Cardiac muscle cell (in vitro differentiated cells and primary cell): ENCODE measurements around the gene CDH23. TPM values are rescaled to one million over a fixed set of nuclear protein-coding genes. Genes with fewer than 3 reads are reported as not detected.

Experiments used
- DNase-seq, 2 donors: peaks; one replicate each; pipeline versions ENCODE4 v3.0.0 to v3.0.0-alpha.2; 2010 to 2017; ENCODE audit warnings: low read depth in 1 of 2, low spot score in 1 of 2
- H3K27ac ChIP-seq: fragments of 200-600 bp; sonication (generic); 2 replicates; pipeline ENCODE4 v1.5.1; 2016
- H3K27me3 ChIP-seq: fragments of 200-600 bp; sonication (generic); 2 replicates; pipeline ENCODE4 v1.6.0; 2016; ENCODE audit warnings: control low read depth
- H3K36me3 ChIP-seq: fragments of 200-600 bp; sonication (generic); 2 replicates; pipeline ENCODE4 v1.5.1; 2016; ENCODE audit warnings: control low read depth
- H3K4me1 ChIP-seq: fragments of 200-600 bp; sonication (generic); 2 replicates; pipeline ENCODE4 v1.8.1; 2017; ENCODE audit warnings: low read depth, mild to moderate bottlenecking, mixed run types
- H3K4me3 ChIP-seq: fragments of 200-600 bp; sonication (generic); 2 replicates; pipeline ENCODE4 v1.5.1; 2016; ENCODE audit warnings: mild to moderate bottlenecking
- H3K9me3 ChIP-seq: fragments of 200-600 bp; sonication (generic); 2 replicates; pipeline ENCODE4 v1.5.1; 2017; ENCODE audit warnings: low read depth, mild to moderate bottlenecking, control low read depth
- CTCF ChIP-seq: IDR thresholded peaks from 2 replicates; pipeline ENCODE4 v1.5.1; 2012; ENCODE audit warnings: low read depth, mild to moderate bottlenecking, low read length
- polyA plus RNA-seq: library from polyadenylated mRNA; unstranded; fragments of >200 nt; fragmentation: Nextera tagmentation; extraction: Ambion mirVana; gene quantifications from 2 replicates; pipeline ENCODE4 v1.2.1, GENCODE V29; 2016
- total RNA-seq: library from RNA; depleted of rRNA; stranded (reverse); fragments of >200 nt; gene quantifications from 2 replicates; pipeline ENCODE4 v1.2.3, GENCODE V29; 2016

The CDH23 gene
- total and polyA plus RNA-seq, 2 experiments from 2014 or later, result 0.05 to 0.51 TPM

DNA sequence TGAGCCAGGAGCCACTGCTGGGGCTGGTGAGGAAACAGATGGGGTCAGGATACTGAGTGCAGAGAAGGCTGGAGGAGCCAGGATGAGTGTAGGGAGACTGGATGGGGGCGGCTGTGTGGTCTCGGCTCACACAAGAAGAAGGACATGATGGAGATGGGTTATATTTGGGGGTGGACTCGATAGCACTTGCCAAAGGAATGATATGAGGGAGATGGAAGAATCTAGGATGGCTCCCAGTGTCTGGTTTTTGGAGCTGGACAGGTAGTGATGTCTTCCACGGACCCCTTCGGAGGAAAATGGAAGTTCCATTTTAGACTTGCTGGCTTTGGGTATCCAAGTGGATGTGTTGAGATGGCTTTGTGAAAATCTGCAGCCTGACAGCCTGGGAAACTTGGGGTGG, 83.9 kb downstream of the CDH23 start:
- DNase-seq, result no peak
- Histone ChIP-seq H3K9me3 (no peaks in the 10 kb centered on the region), H3K36me3 (no peaks in the 10 kb centered on the region), H3K4me3 (no peak overlapping the region), H3K27ac (no peak overlapping the region), H3K4me1 (no peaks in the 10 kb centered on the region), H3K27me3 (no peaks in the 10 kb centered on the region)
- TF ChIP-seq CTCF, result no peak

GRCh38 chr10:71481746-71482410, 85.2 kb downstream of the CDH23 start:
- no peak overlapping the region for H3K4me3 ChIP-seq
- no peaks in the 10 kb centered on the region for H3K36me3 ChIP-seq
- no peak for DNase-seq
- H3K9me3 ChIP-seq, result no peaks in the 10 kb centered on the region
- TF ChIP-seq CTCF, result no peak
- H3K27ac ChIP-seq, result no peak overlapping the region
- H3K4me1 ChIP-seq, result no peaks in the 10 kb centered on the region
- no peaks in the 10 kb centered on the region for H3K27me3 ChIP-seq

DNA sequence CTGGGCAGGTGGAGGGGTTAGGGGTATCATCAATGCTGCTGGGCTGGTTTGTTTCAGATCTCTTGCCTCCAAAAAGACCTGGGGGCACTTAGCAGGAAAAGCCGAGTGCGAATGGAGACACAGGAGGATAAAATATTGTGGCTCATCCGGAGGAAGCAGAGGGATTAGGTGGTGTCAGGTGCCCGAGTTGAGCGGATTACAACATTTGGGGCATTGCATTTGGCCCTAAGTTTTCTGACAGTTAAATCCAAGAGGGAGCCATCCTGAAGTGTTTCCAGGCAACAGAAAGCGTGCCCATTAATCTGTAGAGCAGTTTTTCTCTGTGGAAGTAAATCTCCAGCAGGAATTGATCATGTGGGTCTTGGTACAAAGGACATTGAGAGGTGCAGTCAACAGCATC, 85.9 kb downstream of the CDH23 start:
- no peaks in the 10 kb centered on the region for H3K9me3 ChIP-seq
- H3K4me3 ChIP-seq, result no peak overlapping the region
- TF ChIP-seq CTCF, result no peak
- no peaks in the 10 kb centered on the region for H3K27me3 ChIP-seq
- H3K4me1 ChIP-seq, result no peaks in the 10 kb centered on the region
- no peak for DNase-seq
- no peak overlapping the region for H3K27ac ChIP-seq
- no peaks in the 10 kb centered on the region for H3K36me3 ChIP-seq

DNA sequence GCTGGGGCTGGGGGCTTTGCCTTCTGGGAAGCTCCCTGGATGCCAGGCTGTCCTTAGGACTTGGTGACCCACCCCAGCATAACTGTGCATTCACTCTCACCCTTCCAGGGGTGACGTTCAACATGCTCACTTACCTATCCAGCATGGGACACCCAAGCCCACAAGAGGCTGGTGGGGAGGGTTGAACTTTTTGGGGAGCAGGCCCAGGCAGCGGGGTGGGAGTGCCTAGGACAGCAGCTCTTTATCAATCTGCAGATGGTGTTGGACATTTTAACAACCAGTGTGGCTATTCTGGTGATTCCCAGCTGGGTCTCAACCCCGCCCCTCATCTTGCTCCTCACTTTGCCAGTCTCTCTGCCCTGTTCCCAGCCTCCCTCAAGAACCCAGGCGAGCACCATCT, 86.4 kb downstream of the CDH23 start:
- no peak overlapping the region for H3K4me3 ChIP-seq
- no peak for DNase-seq
- H3K27me3 ChIP-seq, result no peaks in the 10 kb centered on the region
- no peak for TF ChIP-seq CTCF
- H3K27ac ChIP-seq, result no peak overlapping the region
- no peaks in the 10 kb centered on the region for H3K36me3 ChIP-seq
- H3K9me3 ChIP-seq, result no peaks in the 10 kb centered on the region
- H3K4me1 ChIP-seq, result no peaks in the 10 kb centered on the region

- Histone ChIP-seq H3K27ac (no peak overlapping the region), H3K9me3 (peaks cover 3% of the 10 kb centered on the region), H3K36me3 (no peaks in the 10 kb centered on the region), H3K4me3 (no peak overlapping the region), H3K4me1 (no peaks in the 10 kb centered on the region), H3K27me3 (no peaks in the 10 kb centered on the region)
- peak in 1 of 2 donors; percentile 24 for DNase-seq
- TF ChIP-seq CTCF, result no peak
These were observed 87.4 kb downstream of the CDH23 start for GRCh38 chr10:71483885-71484751.
